WTC11 (cell line): ENCODE measurements around the gene HOXA5. TPM values are rescaled to one million over a fixed set of nuclear protein-coding genes. Genes with fewer than 3 reads are reported as not detected.

Experiments
- ATAC-seq: fragments of 200-7000 bp; cut with Tn5 transposase; 2 replicates; pipeline ENCODE4 v1.10.0; 2021; ENCODE audit warnings: mild to moderate bottlenecking, moderate library complexity
- CTCF ChIA-PET: fragments of 300-600 bp; sonication (Branson Sonifier 250); formaldehyde crosslinking; loops from one replicate; lab custom pipeline; 2021; ENCODE audit warnings: antibody characterized with exemption; lab: Charles Lee
- POLR2A ChIA-PET: fragments of 350-600 bp; sonication (Branson Sonifier 250); formaldehyde crosslinking; loops from one replicate; lab custom pipeline; 2021; ENCODE audit warnings: antibody characterized with exemption; lab: Charles Lee
- DNase-seq: peaks from one replicate; pipeline ENCODE4 v3.0.0; 2021; ENCODE audit warnings: low spot score
- H3K27ac Mint-ChIP-seq: 2 replicates; pipeline ENCODE4 v1.8.0; 2021; ENCODE audit warnings: mixed read lengths
- H3K27me3 Mint-ChIP-seq: 2 replicates; pipeline ENCODE4 v1.8.0; 2021; ENCODE audit warnings: low read depth, mild to moderate bottlenecking, moderate library complexity, mixed read lengths
- H3K36me3 Mint-ChIP-seq: 2 replicates; pipeline ENCODE4 v1.8.0; 2021; ENCODE audit warnings: mixed read lengths
- H3K4me1 Mint-ChIP-seq: 2 replicates; pipeline ENCODE4 v1.8.0; 2022; ENCODE audit warnings: mixed read lengths
- H3K4me3 Mint-ChIP-seq: 2 replicates; pipeline ENCODE4 v1.8.0; 2021; ENCODE audit warnings: mild to moderate bottlenecking, moderate library complexity, mixed read lengths
- H3K9me3 Mint-ChIP-seq: 2 replicates; pipeline ENCODE4 v1.8.0; 2021; ENCODE audit warnings: mixed read lengths
- CREB1 ChIP-seq: sonication (generic); formaldehyde crosslinking; IDR thresholded peaks from 2 replicates; pipeline ENCODE4 v1.8.0; 2023; ENCODE audit warnings: mild to moderate bottlenecking, missing genetic modification reagents
- CREM ChIP-seq: sonication (generic); formaldehyde crosslinking; IDR thresholded peaks from 2 replicates; pipeline ENCODE4 v1.8.1; 2022; ENCODE audit warnings: mild to moderate bottlenecking, missing genetic modification reagents, moderate library complexity
- FOXJ3 ChIP-seq: sonication (generic); formaldehyde crosslinking; IDR thresholded peaks from 2 replicates; pipeline ENCODE4 v1.9.0; 2021; ENCODE audit warnings: missing genetic modification reagents, mild to moderate bottlenecking, borderline replicate concordance
- IRF2 ChIP-seq: sonication (generic); formaldehyde crosslinking; IDR thresholded peaks from 2 replicates; pipeline ENCODE4 v1.8.0; 2022; ENCODE audit warnings: low read depth, missing genetic modification reagents, borderline replicate concordance
- JAZF1 ChIP-seq: fragments of 250-450 bp; sonication (Bioruptor Pico); IDR thresholded peaks from 2 replicates; pipeline ENCODE4 v1.9.0; 2021; ENCODE audit warnings: moderate library complexity, mild to moderate bottlenecking, inconsistent platforms
- NR1H2 ChIP-seq: sonication (generic); formaldehyde crosslinking; IDR thresholded peaks from 2 replicates; pipeline ENCODE4 v1.9.0; 2021; ENCODE audit warnings: mild to moderate bottlenecking, moderate library complexity, missing genetic modification reagents
- ZNF232 ChIP-seq: sonication (generic); formaldehyde crosslinking; IDR thresholded peaks from 2 replicates; pipeline ENCODE4 v1.8.0; 2022; ENCODE audit warnings: mild to moderate bottlenecking, missing genetic modification reagents
- ZNF263 ChIP-seq: sonication (generic); formaldehyde crosslinking; IDR thresholded peaks from 2 replicates; pipeline ENCODE4 v1.8.1; 2022; ENCODE audit warnings: low read depth, mild to moderate bottlenecking, moderate library complexity, missing genetic modification reagents
- ZNF671 ChIP-seq: fragments of 250-450 bp; sonication (Bioruptor Pico); IDR thresholded peaks from 2 replicates; pipeline ENCODE4 v1.8.0; 2021; ENCODE audit warnings: mild to moderate bottlenecking
- total RNA-seq: library from RNA; stranded (reverse); gene quantifications from 3 replicates; pipeline ENCODE4 v1.2.3, GENCODE V29; 2021
- TF ChIP-seq, protein P1 (sequence below): sonication (generic); formaldehyde crosslinking; IDR thresholded peaks from 2 replicates; pipeline ENCODE4 v1.8.1; 2022; ENCODE audit warnings: missing genetic modification reagents, borderline replicate concordance
- TF ChIP-seq, protein P2 (sequence below): sonication (generic); formaldehyde crosslinking; conservative IDR thresholded peaks from 2 replicates; pipeline ENCODE4 v1.8.1; 2022; ENCODE audit warnings: mild to moderate bottlenecking, missing genetic modification reagents
- TF ChIP-seq, protein P3 (sequence below): sonication (generic); formaldehyde crosslinking; IDR thresholded peaks from 2 replicates; pipeline ENCODE4 v1.8.1; 2022; ENCODE audit warnings: mild to moderate bottlenecking, missing genetic modification reagents, moderate library complexity, borderline replicate concordance
- TF ChIP-seq, protein P4 (sequence below): sonication (generic); formaldehyde crosslinking; IDR thresholded peaks from 2 replicates; pipeline ENCODE4 v1.8.1; 2023; ENCODE audit warnings: mild to moderate bottlenecking, missing genetic modification reagents
- TF ChIP-seq, protein P5 (sequence below): sonication (generic); formaldehyde crosslinking; IDR thresholded peaks from 2 replicates; pipeline ENCODE4 v1.8.1; 2022; ENCODE audit warnings: low read depth, mild to moderate bottlenecking, moderate library complexity, missing genetic modification reagents, borderline replicate concordance
- TF ChIP-seq, protein P6 (sequence below): fragments of 250-450 bp; sonication (Bioruptor Pico); IDR thresholded peaks from 2 replicates; pipeline ENCODE4 v2.1.2; 2022; ENCODE audit warnings: mild to moderate bottlenecking, moderate library complexity

The HOXA5 gene
- total RNA-seq, 1 experiment from 2014 or later, result not detected

DNA sequence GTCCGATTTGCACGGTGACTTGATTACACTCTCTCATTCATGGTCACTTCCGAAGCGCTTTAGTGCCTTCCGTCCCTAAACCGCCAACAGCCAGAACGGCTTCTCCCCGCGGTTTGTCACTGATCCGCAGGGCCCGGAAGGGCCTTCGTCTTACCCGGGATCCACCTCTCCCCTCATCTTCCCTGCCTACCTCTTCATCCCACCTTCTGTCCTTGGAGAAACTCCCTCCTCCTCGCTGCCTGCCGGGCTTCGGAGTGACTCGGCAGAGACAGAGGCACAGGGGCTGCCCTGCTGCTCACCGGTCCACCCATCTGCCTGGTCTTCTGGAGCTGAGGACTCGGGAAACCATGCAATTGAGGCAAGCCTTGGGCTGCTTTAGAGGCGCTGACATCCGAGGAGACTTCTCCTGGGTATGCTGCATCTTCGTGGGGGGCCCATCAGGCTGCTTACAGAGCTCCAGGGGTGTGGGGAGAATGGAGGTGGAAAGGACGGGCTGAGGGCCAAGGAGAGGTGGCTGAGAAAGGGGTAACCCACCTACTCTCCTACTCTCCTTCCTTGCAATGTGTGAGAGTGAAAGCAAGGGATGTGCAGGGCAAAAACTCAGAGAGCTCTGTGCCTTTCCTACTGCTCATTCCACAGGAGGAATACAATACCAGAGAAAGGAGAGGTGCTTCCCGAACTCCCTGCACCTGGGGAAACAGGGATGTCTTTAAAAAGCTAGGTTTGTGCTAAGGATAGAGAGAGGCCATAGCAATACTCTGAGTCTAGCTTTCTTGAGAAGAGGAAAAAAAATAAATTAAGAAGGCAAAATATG, 42.6 kb upstream of the HOXA5 start:
- ATAC-seq, result no peak
- Mint-ChIP-seq H3K36me3 (0 out of 2 replicates have a peak, but pooled peaks cover 3% of the 10 kb centered on the region), H3K27me3 (peaks cover 100% of the 10 kb centered on the region), H3K4me1 (peaks cover 52% of the 10 kb centered on the region), H3K27ac (no peak overlapping the region), H3K9me3 (no peaks in the 10 kb centered on the region), H3K4me3 (peak overlapping the region; percentile 44)
- ChIA-PET CTCF (interaction anchor here (1.0 to 1.8 kb wide), 3 partner anchors 10 to 24 kb away, joined by 3 to 8 read pairs (median 3); no protein-coding TSS in a partner anchor), POLR2A (no interaction called here)
- TF ChIP-seq CREB1 (CRISPR knock-in tag) (no peak), IRF2 (no peak), ZNF263 (CRISPR knock-in tag) (no peak), CREM (CRISPR knock-in tag) (no peak), FOXJ3 (no peak), NR1H2 (CRISPR knock-in tag) (no peak), ZNF232 (no peak), ZNF671 (CRISPR knock-in tag) (no peak), JAZF1 (CRISPR knock-in tag) (no peak)
- TF ChIP-seq, protein P1, sequence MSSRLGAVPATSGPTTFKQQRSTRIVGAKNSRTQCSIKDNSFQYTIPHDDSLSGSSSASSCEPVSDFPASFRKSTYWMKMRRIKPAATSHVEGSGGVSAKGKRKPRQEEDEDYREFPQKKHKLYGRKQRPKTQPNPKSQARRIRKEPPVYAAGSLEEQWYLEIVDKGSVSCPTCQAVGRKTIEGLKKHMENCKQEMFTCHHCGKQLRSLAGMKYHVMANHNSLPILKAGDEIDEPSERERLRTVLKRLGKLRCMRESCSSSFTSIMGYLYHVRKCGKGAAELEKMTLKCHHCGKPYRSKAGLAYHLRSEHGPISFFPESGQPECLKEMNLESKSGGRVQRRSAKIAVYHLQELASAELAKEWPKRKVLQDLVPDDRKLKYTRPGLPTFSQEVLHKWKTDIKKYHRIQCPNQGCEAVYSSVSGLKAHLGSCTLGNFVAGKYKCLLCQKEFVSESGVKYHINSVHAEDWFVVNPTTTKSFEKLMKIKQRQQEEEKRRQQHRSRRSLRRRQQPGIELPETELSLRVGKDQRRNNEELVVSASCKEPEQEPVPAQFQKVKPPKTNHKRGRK, result no peak
- TF ChIP-seq, protein P2, sequence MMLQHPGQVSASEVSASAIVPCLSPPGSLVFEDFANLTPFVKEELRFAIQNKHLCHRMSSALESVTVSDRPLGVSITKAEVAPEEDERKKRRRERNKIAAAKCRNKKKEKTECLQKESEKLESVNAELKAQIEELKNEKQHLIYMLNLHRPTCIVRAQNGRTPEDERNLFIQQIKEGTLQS (CRISPR knock-in tag), result no peak
- TF ChIP-seq, protein P3, sequence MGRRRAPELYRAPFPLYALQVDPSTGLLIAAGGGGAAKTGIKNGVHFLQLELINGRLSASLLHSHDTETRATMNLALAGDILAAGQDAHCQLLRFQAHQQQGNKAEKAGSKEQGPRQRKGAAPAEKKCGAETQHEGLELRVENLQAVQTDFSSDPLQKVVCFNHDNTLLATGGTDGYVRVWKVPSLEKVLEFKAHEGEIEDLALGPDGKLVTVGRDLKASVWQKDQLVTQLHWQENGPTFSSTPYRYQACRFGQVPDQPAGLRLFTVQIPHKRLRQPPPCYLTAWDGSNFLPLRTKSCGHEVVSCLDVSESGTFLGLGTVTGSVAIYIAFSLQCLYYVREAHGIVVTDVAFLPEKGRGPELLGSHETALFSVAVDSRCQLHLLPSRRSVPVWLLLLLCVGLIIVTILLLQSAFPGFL (CRISPR knock-in tag), result no peak
- TF ChIP-seq, protein P4, sequence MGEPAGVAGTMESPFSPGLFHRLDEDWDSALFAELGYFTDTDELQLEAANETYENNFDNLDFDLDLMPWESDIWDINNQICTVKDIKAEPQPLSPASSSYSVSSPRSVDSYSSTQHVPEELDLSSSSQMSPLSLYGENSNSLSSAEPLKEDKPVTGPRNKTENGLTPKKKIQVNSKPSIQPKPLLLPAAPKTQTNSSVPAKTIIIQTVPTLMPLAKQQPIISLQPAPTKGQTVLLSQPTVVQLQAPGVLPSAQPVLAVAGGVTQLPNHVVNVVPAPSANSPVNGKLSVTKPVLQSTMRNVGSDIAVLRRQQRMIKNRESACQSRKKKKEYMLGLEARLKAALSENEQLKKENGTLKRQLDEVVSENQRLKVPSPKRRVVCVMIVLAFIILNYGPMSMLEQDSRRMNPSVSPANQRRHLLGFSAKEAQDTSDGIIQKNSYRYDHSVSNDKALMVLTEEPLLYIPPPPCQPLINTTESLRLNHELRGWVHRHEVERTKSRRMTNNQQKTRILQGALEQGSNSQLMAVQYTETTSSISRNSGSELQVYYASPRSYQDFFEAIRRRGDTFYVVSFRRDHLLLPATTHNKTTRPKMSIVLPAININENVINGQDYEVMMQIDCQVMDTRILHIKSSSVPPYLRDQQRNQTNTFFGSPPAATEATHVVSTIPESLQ (CRISPR knock-in tag), result no peak
- TF ChIP-seq, protein P5, sequence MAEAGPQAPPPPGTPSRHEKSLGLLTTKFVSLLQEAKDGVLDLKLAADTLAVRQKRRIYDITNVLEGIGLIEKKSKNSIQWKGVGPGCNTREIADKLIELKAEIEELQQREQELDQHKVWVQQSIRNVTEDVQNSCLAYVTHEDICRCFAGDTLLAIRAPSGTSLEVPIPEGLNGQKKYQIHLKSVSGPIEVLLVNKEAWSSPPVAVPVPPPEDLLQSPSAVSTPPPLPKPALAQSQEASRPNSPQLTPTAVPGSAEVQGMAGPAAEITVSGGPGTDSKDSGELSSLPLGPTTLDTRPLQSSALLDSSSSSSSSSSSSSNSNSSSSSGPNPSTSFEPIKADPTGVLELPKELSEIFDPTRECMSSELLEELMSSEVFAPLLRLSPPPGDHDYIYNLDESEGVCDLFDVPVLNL (CRISPR knock-in tag), result no peak
- TF ChIP-seq, protein P6, sequence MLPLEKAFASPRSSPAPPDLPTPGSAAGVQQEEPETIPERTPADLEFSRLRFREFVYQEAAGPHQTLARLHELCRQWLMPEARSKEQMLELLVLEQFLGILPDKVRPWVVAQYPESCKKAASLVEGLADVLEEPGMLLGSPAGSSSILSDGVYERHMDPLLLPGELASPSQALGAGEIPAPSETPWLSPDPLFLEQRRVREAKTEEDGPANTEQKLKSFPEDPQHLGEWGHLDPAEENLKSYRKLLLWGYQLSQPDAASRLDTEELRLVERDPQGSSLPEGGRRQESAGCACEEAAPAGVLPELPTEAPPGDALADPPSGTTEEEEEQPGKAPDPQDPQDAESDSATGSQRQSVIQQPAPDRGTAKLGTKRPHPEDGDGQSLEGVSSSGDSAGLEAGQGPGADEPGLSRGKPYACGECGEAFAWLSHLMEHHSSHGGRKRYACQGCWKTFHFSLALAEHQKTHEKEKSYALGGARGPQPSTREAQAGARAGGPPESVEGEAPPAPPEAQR, result no peak
- no peak for DNase-seq
